HG03095 (cell line): ENCODE measurements around the gene VSTM4.

Experiments used
- ATAC-seq: cut with Tn5 transposase; IDR thresholded peaks from one replicate; pipeline ENCODE4 v1.9.1; 2021; ENCODE audit warnings: moderate library complexity; ENCODE audit not compliant: unreplicated experiment

The VSTM4 gene

DNA sequence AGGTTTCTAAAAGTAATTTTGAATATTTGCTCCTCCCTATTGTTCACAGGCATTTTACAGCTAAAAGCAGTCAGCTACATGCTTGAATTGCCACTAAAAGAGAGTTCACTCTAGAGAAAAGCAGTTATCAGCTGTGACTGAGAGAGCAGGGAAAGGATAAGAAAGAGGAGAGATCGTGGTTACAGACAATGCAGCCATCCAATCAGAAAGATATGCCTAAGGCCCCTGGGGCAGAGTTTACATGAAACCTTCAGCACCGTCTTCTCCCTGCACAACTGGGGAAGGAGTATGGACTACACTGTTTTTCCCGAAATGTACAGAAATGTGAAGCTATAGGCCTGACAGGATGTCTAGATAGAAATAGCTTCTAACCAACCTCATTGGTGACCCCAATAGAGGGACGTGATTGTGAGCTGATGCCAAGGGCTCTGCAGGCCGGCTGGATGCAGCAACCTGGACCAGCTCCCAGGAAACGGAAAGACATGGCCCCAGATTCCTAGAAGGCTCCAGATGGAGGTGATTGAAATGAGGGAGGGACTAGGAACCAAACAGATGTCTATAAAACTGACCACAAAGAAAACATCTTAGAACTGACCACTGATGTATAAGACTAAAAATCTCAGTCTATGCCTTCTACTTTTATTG, 3.2 kb upstream of the VSTM4 start:
- ATAC-seq = no peak

DNA sequence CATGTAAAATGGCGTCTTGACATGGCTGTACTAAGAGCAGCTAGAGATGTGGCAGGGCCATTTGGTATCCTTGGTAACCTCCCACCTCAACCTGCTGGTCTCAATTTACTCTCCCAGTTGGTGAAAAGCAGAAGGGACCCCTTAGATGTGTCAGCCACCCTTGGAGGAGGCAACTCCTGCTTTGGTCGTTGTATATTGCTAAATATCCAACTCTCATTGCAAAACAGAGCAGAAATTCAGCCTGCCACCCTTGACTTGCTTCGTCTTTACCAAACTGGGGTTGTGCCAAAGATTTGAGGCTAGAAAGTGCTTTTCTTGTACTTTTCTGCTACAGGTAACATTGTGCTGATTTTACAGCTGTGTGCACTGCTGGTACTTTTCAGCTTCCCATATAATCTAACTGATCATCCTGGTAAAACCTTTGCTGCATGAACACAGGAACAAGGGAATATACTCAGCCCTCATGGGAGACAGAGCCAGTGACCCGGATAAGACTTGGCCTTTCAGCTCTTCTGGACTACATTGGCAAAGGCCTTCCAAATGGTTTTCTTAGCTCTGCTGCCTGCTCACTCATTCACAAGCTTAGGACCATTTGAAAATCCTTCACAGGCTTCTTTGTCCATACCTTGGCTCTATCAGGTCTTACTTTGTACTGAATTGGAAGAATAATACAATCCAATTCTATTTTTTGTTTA, 2.2 kb upstream of the VSTM4 start:
- ATAC-seq = no peak

DNA sequence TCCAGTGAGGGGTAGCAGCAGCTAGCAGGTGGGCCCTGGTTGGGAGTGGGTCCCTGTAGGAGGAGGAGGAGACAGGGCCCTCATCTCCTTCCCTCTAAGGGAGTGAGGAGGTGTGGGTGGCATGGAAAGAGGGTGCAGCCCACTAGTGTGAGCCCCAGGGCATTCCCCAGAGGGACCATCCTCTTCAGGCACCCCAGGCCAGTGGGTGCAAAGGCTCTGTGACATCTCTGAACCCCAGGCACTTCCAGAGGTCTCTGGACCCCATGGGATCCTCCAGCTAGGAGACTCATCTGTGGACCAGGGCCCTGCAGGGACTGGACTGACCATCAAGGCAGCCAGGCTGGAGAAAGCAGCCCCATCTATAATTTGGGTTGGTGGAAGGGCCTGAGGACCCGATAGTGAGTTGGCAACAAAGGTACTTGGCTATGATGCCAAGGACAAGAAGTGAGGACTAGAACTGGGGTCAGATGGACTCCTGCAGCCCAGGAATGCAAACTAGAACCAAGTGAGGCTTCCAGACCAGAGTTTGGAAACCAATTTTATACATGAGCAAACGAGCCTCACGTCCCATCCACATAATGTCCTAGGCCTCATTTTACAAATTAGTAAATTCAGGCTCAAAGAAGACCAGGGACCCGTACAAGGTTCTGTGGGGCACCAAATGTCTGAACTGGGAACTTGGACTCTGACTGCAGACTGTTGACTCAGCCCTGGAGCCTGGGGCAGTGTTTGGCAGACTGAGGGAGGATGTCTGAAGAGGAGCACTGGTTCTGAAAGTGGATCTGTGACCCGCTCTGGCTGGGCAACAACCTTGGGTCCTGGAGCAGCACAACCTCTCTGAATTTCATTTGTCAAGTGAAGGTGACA, 1.4 kb upstream of the VSTM4 start:
- no peak for ATAC-seq

DNA sequence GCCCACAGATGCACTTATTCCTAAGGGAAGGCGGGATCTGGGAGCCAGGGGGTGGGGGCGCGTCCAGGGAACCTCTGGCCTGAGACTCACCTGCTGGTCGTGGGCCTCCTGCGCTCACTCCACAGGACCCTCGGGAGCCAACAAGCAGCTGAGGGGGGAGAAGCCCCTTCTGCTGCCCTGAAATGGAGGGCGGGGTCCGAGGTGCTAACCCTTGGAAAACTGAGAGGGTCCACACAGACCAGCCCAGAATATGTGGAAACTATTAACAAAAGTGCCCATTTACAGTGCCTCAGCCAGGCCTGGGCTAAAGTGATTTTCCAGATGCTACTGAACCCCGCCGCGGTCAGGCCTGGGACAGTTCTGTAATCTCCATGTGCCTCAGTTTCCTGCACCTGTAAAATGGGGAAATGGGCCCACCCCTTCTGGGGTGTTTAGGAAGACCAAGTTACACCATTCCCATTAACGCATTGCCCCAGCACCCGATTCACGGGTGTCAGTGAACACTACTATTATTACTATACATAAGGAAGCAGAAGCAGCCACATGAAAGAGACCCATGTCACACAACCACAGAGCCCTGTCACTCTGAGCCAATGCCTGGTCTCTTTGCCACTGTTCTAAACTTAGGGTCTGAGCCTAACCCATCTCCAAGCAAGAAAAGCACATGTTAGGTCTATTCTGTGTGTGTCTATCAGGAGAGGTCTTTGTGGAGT, 630 bp upstream of the VSTM4 start:
- ATAC-seq = no peak

DNA sequence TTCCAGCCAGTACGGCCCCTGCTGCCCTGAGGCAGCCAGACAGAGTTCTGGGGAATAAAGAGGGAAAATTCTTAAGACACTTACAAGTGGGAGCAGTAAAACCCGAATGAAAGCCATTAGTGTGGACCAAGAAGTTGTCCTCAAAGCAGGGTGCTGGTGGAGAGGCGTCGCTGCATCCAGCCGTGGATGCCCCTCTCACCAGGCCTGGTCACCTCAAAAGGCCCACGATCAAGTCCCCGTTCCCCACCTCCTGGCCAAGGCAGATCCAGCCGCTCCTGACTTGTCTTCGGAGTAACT, 656 bp downstream of the VSTM4 start:
- ATAC-seq = no peak

DNA sequence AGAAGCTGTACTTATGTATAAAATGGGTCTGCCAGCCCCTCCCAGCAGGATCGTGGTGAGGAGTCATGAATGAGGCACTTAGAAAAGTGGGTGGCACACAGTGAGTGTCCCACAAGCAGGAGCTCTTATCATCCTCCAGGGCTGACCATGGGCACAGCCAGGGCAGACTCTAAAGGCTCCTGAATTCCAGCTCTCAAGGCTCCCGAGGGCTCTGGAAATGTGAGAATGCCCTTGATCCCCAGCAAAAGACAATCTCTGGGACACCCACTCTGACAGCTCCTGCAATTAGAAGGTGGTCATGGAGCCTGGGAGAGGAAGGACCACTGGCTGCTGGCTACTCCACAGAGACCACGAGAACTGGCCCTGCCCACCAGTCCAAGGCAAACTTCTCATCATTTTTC, 1.6 kb downstream of the VSTM4 start:
- ATAC-seq = no peak

DNA sequence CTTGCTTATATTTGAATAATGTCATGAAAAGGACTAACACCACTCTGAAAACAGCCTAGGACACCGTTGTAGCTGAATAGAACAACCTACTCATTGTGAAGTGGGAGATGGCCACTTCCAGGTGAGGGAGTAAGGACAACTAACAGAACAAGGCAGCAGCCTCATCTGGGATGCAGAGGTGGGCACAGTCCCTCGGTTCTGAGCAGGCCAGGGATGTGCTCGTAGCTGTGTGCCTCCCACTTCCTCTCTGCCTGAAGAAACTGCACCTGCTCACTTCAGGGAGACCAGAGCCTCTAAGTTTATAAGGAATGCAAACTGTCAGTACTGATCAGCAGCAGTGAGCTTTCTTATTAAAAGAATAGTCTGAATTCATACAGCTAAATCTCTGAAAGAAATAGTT, 2.5 kb downstream of the VSTM4 start:
- no peak for ATAC-seq

DNA sequence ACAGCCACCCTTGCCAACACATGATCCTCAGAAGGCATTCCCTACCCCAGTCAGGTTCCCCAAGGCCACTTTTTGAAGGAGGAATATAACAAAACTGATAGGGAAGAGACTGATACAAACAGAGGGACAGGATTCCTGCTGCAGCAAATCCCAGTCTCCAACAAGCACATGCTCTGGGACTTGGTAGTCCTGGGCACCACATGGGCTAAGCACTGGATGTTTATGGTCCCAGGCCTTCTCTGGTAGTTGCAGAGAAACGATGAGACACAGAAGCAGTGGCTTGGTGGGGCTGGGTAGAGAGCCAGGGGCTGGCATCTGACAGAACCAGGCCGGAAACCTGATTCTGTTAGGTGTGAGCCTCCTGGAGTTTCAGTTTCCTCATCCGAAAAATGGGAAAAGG, 3.2 kb downstream of the VSTM4 start:
- ATAC-seq = no peak

DNA sequence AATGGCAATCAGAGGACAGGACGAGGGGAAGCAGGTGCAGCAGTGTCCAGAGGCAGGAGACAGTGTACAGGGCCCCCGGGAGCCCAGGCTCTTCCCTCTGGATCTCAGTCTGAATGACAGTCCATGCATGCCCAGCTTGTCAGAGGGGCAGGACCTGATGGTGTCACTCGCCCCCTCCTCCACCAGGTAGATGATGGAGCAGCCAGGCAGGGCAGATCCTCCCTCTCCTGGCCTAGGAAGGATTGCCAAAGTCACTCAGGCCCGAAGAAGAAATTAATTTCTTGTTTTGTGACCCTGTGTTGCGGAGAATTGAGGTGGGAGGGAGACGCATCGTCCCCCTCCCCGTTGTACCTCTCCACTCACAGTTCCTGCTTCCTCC, 4.0 kb downstream of the VSTM4 start:
- ATAC-seq = no peak

DNA sequence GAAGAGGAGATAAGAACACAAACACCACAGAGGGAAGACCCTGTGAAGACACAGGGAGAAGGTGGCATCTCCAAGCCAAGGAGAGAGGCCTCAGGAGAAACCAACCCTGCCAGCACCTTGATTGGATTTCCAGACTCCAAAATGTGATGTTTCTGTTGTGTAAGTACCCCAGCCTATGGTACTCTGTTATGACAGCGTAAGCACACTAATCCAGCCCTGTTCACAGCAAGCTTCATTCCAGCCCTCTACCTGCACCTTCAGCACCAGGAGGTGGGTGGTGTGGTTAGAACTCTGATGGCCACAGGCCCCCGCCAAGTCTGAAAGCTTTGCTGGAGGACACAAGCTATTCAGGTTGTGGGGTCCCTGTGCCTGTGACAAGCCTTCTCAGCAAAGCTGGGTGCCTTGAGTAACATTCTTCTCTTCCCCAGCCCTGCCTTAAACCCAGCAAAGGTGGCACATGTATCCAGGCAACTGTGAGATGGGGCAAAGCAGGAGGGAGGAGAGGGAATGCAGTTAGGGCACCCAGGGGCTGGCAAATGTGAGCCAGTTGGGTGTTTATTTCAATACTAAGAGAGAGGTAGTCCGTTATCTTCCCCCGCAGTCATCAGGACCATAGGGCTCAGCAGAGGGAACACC, 4.5 kb downstream of the VSTM4 start:
- ATAC-seq = no peak

DNA sequence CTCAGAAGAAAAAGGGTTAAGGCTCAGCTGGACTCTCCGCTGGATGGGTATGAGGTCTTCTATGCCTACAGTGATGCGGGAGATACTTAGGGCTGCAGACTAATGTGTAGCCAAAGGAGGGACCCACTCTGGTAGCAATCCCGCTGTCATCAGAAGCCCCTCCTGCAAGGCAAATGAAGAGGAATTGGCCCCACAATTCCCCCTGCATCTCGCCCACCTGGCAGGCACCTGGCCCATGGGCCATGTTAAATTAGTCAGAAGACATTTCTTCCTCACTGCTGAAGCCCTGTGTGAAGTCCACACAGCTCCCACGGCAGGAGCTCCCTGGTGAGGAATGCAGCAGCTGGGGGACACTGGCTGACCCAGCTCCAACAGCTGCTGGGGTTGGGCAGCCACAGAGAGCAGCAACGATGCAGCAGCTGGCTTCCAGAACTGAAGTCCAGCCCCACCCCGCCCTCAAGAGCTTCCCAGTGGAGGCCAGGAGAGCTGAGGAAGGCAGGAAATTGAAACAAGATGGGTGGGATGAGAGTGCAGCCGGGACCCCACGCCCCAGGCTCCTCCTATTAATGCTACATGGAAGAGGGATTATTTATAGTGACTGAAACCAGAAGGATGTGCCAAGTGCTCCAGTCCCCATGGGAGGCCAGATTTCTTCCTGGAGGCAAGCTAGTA, 5.5 kb downstream of the VSTM4 start:
- ATAC-seq = no peak

DNA sequence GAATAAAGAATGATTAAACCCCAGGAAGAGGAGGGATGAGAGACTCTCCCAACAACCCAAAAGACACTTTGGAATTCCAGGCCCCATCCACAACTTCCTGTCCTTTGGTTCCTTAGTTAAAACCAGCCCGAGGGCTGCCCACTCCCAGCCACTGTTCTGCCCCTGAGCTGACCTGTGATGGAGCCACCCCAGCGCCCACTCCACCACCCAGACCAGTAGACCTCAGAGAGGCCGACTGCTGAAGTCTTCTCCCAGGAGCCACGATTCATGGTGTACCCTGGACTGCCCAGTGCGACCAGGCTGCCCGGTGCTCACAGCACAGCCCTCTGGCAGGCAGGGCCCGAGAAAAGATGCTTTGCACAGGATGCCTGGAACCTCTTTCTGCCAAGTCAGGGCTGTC, 6.7 kb downstream of the VSTM4 start:
- no peak for ATAC-seq

DNA sequence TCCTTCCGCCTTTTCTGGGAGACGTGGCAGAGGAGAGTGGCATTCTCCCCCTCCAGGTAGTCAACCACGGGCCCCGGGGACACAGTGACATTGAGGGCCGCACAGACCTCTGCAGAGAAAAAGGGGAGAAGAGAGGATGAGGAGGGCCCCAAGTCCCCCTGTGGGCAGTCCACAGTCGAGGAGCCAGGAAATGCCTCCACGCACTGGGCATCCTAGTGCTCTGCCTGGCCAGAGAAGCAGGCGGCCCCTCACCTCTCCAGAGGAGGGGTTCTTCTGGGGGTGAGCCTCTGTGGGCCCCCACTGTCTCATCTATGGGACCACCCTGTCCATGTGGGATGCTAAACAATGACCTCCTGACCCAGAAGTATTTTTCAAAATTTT, 7.4 kb downstream of the VSTM4 start:
- no peak for ATAC-seq

DNA sequence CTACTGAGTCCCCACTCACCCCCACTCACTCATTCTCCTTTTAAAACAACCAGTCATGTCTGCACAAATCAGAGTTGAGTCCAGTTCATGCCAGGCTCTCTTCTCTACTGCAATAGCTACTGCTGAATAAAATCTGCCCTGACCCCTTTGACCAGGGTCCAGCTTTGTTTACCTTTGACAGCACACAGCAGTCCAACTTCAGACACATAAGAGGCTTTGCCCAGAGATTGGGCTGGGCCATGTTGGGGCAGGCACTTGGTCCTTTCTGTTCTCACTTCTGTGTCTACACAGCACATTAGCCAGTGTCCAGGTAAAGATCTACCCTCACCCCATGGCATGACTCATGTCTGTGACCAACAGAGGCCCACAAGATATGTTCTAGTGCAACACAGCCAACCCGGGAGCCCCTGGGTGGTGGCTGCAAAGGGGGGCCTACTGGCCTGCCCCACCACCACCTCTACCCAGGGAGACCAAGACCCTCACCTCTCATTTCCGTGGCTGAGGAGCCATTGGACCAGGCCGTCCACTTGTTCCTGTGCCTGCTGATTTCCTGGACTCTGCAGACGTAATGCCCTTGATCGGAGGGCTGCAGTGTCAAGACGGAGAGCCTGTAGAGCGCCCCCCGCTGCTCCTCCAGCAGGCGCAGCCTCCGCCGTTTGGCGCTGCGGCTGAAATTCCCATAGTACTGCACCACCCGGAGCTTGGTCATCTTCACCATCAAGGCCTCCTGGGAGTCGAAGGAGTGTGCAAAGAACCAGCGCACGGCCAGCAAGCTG, 8.0 kb downstream of the VSTM4 start:
- ATAC-seq = no peak

DNA sequence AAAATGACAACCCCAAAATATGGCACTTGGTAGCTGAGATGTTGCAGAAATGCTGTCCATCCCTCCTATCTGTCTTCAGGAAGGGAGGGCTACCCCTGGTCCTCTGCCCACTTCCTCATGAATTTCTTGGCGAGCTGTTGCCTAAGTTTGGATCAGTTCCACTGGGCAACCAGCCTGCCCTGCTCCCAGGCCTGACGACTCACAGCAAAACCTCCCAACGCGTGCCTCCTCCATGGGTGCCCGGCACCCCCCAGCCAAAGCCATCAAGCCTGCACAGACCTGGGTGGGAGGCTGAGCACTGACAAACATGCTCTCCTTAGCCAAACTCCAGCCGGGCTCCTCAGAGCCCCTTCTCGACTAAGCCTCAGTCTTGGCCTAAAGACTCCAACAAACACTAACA, 8.9 kb downstream of the VSTM4 start:
- no peak for ATAC-seq

DNA sequence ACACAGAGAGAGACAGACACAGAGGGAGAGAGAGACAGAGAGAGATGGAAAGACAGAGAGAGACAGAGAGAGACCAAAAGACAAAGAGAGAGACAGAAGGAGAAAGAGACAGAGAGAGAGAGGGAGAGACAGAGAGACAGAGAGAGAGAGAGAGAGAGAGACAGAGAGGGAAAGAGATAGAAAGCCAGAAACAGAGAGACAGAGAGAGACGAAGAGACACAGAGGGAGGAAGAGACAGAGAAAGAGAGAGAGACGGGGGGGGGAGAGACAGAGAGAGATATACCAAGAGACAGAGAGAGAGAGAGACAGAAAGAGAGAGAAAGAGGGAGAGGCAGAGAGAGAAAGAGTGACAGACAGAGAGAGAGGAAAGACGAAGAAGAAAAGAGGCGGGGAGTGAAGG, 10.2 kb downstream of the VSTM4 start:
- no peak for ATAC-seq

DNA sequence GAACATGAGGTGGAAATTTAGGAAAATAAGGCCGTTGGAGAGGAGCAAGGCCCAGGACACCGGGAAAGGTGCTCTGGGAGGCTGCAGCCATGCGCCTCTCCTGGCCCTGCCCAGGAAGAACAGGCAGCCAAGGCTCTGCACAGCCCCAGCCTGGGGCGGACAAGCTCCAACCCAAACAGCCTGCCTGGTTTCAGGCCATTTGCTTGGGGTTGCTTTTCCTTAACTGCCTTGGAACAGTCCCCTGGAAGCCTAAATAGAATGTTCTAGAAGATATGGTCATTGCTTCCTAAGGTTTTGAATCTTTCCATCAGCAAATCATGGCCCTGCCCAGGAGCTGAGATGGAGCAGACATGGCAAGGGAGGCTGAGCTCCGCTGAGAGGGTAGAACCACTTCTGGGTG, 11.0 kb downstream of the VSTM4 start:
- no peak for ATAC-seq

DNA sequence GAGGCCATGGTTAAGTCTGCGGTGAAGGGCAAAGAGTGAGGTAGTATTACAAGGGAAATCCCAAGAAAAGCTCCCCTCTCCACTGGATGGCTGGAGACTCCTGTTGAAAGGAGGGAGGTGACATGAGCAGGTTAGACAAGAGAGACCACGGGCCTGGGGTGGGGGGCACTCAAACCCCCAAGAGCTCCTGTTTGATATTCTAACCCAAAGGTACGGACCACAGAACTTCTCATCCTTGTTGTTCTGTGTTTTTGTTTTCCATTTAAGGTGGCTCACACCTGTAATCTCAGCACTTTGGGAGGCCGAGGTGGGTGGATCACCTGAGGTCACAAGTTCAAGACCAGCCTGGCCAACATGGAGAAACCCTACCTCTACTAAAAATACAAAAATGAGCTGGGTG, 11.6 kb downstream of the VSTM4 start:
- ATAC-seq = no peak

DNA sequence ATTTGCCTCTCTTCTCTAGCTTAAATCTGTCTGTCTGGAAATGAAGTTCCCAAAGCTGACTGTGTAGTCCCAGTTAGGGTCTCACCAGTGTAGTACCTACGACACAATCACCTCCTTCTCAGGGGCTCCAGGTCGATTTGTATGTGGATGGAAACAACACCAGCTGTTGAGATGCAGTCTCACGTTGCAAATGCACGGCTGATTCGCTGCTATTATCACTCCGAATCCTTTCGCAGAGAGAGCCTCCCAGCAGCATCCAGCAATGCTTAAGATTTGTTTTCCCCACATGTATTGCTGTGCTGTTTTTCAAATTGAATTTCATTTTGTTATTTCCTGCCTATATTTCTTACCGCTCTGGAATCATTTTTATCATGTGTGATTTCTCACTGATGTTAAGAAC, 16.3 kb downstream of the VSTM4 start:
- ATAC-seq = no peak

DNA sequence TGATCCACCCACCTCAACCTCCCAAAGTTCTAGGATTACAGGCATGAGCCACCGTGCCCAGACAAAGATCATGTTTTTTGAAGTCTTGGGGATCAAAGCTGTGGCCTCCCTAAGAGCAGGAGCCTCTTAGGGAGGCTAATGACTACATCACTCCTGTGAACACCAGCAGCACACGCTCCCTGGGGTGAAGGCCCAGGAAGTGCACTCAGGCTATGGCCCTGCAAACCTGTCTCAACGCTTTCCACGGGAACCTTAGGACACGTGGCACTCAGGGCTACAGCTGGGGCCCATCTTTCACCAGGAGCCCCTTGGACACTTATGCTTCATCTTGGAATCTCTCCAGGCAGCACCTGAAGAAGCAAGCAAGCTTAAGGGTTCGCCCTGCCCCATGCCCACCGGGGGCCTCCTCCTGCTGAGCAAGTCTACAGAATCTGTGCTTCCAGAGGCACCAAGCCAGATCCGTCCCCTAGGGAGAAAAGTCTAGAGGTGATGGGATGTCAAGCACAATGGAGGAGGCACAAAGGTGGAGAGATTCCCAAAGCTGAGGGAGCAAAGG, 18.4 kb downstream of the VSTM4 start:
- ATAC-seq = no peak
